Activated T-cell treated with anti-CD3 and anti-CD28 coated beads, Interleukin-2, amount 50 U/mL, for 4 hours (primary cell): Measurements from ENCODE around the gene MRPL28. TPM values are rescaled to one million over a fixed set of nuclear protein-coding genes. Genes with fewer than 3 reads are reported as not detected.
"Not testable (repeated sequence)": the region's sequence is repeated elsewhere in the genome, so short reads cannot be mapped to it uniquely, and the experiment has no call there.

Source experiments
- ATAC-seq, 2 donors: fragments of 200-7000 bp; cut with Tn5 transposase; one replicate each; pipeline ENCODE4 v1.10.0; 2021
- DNase-seq: peaks from one replicate; pipeline ENCODE4 v3.0.0-alpha.2; 2020
- H3K27me3 Mint-ChIP-seq: one replicate; pipeline ENCODE4 v1.8.0; 2021; ENCODE audit warnings: low read depth, mixed read lengths
- H3K36me3 Mint-ChIP-seq: one replicate; pipeline ENCODE4 v1.8.0; 2022; ENCODE audit warnings: mixed read lengths; ENCODE audit not compliant: insufficient read depth
- H3K4me1 Mint-ChIP-seq: one replicate; pipeline ENCODE4 v1.8.0; 2021; ENCODE audit warnings: low read depth, mixed read lengths
- H3K4me3 Mint-ChIP-seq: one replicate; pipeline ENCODE4 v1.8.0; 2021; ENCODE audit warnings: mild to moderate bottlenecking, moderate library complexity, mixed read lengths
- H3K9me3 Mint-ChIP-seq: one replicate; pipeline ENCODE4 v1.8.0; 2021; ENCODE audit warnings: mixed read lengths
- total RNA-seq, 3 donors: library from RNA; stranded (reverse); gene quantifications; one replicate each; pipeline ENCODE4 v1.2.1, GENCODE V29; 2021

Gene MRPL28
- total RNA-seq, 3 donors from 2014 or later, result 124 to 136 (median 128) TPM

DNA sequence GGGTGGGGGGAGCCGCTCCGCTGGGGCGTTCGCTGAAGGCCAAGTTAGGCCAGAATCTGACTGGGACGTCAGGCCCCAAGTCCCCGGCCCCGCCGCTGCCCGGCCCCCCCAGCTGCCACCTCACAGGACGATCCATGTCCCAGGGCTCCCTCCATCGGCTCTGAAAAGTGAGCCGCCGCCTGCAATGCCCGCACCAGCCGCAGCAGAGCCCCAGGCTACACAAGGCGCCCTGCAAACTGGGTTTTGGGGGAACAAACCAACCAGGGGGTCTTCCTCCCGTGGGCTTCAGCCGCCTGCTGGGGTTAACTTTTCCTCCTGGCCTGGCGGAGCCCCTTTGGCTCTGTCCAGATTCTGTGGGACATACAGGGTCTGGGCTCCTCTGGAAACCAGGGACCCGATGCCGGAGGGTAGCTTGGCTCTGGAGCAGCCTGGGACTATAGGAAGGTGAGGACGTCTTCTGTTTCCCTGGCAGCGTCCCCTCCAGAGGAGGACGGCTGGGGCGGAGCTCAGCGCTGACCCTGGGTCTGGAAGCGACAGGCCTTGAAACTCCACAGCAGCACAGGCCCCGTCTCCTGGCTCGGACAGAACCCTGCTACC lies 27.5 kb upstream of the MRPL28 start:
- H3K36me3 Mint-ChIP-seq, result no peaks in the 10 kb centered on the region
- ATAC-seq (no peak), DNase-seq (no peak)
- H3K4me1 Mint-ChIP-seq, result peaks cover 22% of the 10 kb centered on the region
- peak overlapping the region; percentile 67 for H3K4me3 Mint-ChIP-seq
- no peaks in the 10 kb centered on the region for H3K9me3 Mint-ChIP-seq
- no peaks in the 10 kb centered on the region for H3K27me3 Mint-ChIP-seq

DNA sequence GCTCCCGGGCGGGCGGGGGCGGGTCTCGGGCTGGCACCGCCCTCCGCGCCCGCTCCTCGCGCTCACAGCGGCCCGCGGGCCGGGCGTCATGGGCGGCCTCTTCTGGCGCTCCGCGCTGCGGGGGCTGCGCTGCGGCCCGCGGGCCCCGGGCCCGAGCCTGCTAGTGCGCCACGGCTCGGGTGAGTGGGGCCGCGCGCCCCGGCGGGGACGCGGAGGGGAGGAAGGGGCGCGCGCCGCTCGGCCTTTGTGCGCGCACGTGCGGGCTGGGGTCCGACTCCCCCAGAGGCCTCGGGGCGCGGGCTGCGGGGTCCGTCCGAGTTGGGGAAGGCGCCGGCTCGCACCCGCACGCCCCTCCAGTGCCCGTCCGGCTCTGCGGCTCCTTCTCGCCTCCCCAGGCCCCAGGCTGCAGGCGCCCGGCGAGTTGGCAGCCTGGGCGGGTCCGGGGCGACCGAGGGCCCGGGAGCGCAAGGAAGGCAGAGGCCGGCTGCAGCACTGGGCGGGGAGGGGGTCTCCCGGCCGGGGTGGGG lies 26.9 kb upstream of the MRPL28 start, which contains the start of gene NME4:
Gene NME4, plus strand, starts transcription at position 65 of the 527 bp plus-strand sequence. Its CDS starts 24 bp downstream, at position 89.
- ATAC-seq, result peak; percentile 14 to 24

DNA sequence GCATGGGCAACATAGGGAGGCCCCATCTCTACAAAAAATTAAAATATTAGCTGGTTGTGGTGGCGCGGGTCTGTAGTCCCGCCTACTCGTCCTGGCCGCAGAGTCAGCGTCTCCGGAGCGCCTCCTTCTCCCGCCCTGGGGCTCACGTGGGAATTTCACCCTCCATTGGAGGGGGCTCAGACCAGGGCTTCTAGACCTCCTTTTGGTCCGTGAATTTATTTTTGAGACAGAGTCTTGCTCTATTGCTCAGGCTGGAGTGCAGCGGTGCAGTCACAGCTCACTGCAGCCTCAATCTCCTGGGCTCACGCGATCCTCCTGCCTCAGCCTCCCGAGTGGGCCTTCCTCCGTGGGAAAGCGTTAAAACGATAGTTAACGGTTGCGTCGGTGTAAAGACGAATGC lies 26.3 kb upstream of the MRPL28 start:
- ATAC-seq (no peak), DNase-seq (no peak)
- Mint-ChIP-seq H3K4me1 (peaks cover 32% of the 10 kb centered on the region), H3K9me3 (no peaks in the 10 kb centered on the region), H3K27me3 (no peaks in the 10 kb centered on the region), H3K4me3 (peak overlapping the region; percentile 80), H3K36me3 (no peaks in the 10 kb centered on the region)

More for the DNA sequence above, 26.9 kb upstream of the MRPL28 start, which contains the start of gene NME4:
- Mint-ChIP-seq H3K4me1 (peaks cover 27% of the 10 kb centered on the region), H3K4me3 (peak within 1 kb of the TSS; percentile 80), H3K36me3 (no peaks in the 10 kb centered on the region), H3K27me3 (no peaks in the 10 kb centered on the region), H3K9me3 (no peaks in the 10 kb centered on the region)
- no peak for DNase-seq

DNA sequence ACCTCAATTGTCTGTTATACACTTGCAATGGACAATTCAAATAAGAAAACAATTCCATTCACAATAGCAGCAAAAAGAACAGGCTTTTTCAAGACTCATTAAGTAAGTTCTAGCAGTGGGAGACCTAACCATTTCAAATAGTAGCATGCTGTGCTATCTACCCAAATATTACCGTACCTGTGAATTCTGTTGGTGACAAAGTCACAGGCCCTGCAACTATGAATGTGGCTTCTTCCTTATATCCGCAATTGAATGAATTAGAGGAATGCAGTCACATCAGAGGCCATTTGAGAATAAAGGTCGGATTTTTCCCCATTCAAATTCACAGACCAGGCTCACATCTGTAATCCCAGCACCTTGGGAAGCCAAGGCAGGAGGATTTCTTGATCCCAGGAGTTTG lies 25.9 kb upstream of the MRPL28 start:
- Mint-ChIP-seq H3K4me1 (peaks cover 32% of the 10 kb centered on the region), H3K27me3 (no peaks in the 10 kb centered on the region), H3K4me3 (peak overlapping the region; percentile 80), H3K36me3 (no peaks in the 10 kb centered on the region), H3K9me3 (no peaks in the 10 kb centered on the region)
- DNase-seq (no peak), ATAC-seq (no peak)

DNA sequence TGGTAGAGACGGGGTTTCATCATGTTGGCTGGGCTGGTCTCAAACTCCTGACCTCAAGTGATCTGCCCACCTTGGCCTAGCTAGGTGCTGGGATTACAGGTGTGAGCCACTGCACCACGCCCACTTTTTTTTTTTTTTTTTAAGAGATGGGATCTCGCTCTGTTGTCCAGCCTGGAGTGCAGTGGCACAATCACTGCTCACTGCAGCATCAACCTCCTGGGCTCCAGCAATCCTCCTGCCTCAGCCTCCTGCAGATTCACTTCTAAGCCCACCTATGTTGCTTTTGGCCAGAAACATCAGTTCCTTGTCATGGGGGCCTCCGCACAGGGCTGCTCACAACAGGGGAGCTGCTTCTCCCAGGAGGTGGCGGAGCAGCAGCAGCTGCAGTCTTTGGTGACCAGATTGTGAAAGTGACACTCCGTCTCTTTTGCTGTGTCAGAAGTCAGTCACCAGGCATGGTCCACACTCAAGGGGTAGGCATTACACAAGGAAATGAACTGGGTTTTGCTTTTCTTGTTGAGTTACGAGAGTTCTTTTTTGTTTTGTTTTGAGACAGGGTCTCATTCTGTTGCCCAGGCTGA lies 22.2 kb upstream of the MRPL28 start:
- Mint-ChIP-seq H3K27me3 (no peaks in the 10 kb centered on the region), H3K4me3 (no peak overlapping the region)
- peak in 1 of 2 donors; percentile 51 for ATAC-seq

DNA sequence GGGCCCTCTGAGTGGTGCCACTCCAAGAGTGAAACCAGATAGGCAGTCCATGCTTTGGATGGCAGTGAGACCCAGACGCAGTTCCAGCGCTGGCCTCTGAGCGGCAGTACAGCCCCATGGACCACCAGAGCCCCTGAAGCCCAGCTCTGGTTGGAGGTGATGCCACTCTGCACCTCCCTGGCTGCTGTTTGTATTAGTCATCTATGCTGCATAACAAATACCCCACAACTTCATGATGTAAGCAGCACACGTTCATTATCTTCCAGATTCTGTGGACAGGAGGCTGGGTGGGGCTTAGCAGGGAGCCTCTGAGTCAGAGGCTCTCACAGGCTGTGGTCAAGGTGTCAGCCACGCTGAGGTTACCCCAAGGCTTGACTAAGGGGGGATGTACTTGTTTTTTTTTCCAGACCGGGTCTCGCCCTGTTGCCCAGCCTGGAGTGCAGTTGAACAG lies 21.6 kb upstream of the MRPL28 start:
- Mint-ChIP-seq H3K27me3 (no peaks in the 10 kb centered on the region), H3K9me3 (no peaks in the 10 kb centered on the region), H3K4me1 (peaks cover 20% of the 10 kb centered on the region), H3K36me3 (no peaks in the 10 kb centered on the region), H3K4me3 (no peak overlapping the region)
- DNase-seq (peak; percentile 77), ATAC-seq (peak; percentile 96 to 97)

More for the DNA sequence above, 22.2 kb upstream of the MRPL28 start:
- Mint-ChIP-seq H3K9me3 (no peaks in the 10 kb centered on the region), H3K36me3 (no peaks in the 10 kb centered on the region), H3K4me1 (peaks cover 20% of the 10 kb centered on the region)
- no peak for DNase-seq

DNA sequence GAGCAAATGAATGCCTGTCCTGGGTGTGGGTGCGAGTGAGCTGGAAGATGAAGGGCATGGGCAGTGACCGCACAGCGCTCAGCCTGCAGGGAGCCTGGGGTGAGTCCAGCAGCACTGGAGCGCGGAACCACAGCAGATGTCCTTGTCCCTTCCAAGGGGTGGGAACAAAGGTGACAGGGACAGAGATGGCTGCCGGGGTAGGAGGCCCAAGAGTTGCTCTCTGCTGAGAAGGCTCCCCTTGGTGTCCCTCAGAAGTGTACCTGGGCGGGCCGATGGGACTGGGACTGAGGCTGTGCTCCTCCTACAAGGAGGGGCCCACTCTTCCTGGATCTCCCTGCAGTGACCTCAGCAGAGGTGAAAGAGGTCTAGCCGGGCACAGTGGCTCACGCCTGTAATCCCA lies 19.0 kb upstream of the MRPL28 start:
- H3K4me1 Mint-ChIP-seq, result peaks cover 13% of the 10 kb centered on the region
- no peaks in the 10 kb centered on the region for H3K36me3 Mint-ChIP-seq
- no peak for ATAC-seq
- no peaks in the 10 kb centered on the region for H3K27me3 Mint-ChIP-seq
- no peaks in the 10 kb centered on the region for H3K9me3 Mint-ChIP-seq
- no peak for DNase-seq
- H3K4me3 Mint-ChIP-seq, result no peak overlapping the region

DNA sequence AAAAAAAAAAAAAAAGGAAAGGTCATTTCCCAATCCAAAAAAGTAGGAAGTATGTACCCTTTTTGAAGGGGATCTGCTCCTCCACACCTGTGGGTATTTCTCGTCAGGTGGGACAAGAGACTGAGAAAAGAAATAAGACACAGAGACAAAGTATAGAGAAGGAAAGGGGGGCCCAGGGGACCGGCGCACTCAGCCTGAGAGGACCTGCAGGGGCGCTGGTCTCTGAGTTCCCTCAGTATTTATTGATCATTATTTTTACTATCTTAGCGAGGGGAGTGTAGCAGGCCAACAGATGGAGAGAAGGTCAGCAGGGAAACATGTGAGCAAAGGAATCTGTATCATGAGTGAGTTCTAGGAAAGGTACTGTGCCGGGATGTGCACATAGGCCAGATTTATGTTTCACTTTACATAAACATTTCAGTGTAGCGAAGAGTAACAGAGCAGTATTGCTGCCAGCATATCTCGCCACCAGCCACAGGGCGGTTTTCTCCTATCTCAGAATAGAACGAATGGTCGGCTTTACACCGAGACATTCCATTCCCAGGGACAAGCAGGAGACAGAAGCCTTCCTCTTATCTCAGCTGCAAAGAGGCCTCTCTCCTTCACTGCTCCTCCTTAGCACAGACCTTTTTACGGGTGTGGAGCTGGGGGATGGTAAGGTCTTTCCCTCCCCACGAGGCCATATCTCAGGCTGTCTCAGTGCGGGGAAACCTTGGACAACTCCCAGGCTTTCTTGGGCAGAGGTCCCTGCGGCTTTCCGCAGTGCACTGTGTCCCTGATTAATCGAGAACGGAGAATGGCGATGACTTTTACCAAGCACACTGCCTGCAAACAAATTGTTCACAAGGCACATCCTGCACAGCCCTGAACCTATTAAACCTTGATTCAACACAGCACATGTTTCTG lies 17.7 kb upstream of the MRPL28 start:
- H3K4me3 Mint-ChIP-seq, H3K27me3 Mint-ChIP-seq, DNase-seq, ATAC-seq, H3K9me3 Mint-ChIP-seq, H3K36me3 Mint-ChIP-seq: not testable (repeated sequence)
- H3K4me1 Mint-ChIP-seq, result peaks cover 23% of the 10 kb centered on the region

DNA sequence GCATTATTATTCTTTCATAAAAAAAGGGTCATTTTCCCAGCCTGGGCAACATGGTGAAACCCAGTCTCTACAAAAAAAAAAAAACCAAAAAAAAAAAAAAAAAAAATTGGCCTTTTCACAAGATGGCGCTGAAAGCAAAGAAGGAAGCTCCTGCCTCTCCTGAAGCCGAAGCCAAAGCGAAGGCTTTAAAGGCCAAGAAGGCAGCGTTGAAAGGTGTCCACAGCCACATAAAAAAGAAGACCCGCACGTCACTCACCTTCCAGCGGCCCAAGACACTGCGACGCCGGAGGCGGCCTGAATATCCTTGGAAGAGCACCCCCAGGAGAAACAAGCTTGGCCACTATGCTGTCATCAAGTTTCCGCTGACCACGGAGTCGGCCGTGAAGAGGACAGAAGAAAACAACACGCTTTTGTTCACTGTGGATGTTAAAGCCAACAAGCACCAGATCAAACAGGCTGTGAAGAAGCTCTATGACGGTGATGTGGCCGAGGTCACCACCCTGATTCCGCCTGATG lies 16.4 kb upstream of the MRPL28 start:
- Mint-ChIP-seq H3K27me3 (no peaks in the 10 kb centered on the region), H3K4me1 (peaks cover 20% of the 10 kb centered on the region), H3K4me3 (no peak overlapping the region), H3K9me3 (no peaks in the 10 kb centered on the region), H3K36me3 (no peaks in the 10 kb centered on the region)
- ATAC-seq (no peak), DNase-seq (no peak)

DNA sequence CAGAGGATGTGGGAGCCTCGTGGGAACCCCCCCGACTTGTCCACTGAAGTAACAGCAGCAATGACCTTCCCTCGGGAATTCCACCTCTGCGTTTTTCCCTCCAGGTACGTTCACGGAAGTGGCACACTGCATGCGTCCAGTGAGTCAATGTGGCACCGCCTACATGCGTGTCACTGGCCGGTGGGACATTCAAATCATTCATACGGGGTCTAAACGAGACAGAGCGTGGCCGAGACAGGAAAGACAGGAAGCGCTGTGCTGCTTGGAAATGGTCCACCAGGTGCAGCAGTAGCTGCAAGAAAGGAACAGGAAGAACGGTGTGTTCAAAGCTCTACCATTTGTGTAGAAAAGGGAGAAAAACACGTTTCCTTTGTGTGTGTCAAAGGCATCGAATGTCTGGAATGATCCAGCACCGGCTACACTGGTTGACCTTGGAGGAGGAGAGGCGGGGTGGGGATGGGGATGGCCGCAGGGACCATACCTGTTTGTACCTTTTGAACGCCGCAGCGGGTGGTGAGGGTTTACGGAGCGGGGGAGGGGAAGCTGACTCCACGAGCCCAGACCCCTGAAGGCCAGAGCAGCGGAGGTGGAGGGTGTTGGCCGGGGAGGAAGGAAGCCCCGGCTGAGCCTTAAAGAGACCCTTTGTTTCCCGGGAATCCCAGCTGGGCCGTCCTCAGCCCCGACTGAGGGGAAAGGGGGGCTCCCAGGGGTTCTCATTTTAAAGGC lies 13.2 kb upstream of the MRPL28 start:
- DNase-seq (peak; percentile 37), ATAC-seq (peak; percentile 17 to 30)
- Mint-ChIP-seq H3K9me3 (no peaks in the 10 kb centered on the region), H3K4me1 (peaks cover 29% of the 10 kb centered on the region), H3K27me3 (no peaks in the 10 kb centered on the region), H3K36me3 (no peaks in the 10 kb centered on the region), H3K4me3 (peak overlapping the region; percentile 83)

DNA sequence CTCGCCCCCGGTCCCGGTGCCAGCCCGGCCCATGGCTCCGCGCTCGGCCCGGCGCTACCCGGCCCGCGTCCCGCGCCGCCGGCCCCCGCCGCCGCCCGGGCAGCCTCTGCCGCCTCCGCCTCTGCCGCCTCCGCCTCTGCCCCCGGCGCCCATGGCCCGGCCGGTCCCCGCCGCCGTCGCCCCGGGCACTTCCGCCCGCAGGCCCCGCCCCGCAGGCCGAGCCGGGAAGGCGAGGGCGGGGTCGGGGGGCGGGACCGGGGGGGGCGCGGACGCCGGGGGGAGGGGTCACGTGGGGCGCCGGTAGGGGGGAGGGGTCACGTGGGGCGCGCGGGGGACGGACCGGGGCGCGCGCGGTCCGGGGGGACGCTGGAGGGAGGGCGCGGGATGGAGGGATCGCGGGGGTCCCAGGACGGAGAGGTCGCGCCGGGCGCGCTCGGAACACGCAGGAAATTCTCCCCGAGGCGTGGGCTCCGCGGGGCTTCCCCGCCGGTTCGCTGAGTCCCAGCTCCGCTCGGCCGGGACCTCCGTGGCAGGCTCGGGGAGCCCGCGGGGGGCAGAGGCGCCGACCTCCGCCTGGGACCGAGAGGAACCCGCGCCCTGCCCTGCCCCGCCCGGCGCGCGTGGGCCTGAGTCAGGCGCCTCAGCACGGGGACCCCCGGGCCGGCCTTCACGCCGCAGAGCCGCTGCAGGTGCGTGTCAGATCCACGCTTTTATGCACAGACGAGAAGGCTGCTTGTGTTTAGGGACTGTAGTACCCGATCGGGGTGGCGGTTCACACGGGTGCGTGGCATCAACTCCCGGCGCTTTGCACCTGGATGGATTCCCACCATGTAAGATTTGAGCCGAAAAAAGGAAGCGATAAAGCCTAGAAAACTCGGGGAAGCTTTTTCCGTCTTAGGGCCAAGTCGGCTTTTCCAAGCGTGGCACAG lies 11.7 kb upstream of the MRPL28 start, which contains the start of gene PGAP6:
Gene PGAP6, minus strand, starts transcription at position 190 of the 929 bp plus-strand sequence. Its CDS starts 157 bp downstream, at position 33.
- no peaks in the 10 kb centered on the region for H3K36me3 Mint-ChIP-seq
- peak; percentile 69 to 74 for ATAC-seq
- H3K4me3 Mint-ChIP-seq, result peak within 1 kb of the TSS; percentile 83
- no peaks in the 10 kb centered on the region for H3K27me3 Mint-ChIP-seq
- H3K4me1 Mint-ChIP-seq, result peaks cover 29% of the 10 kb centered on the region
- no peaks in the 10 kb centered on the region for H3K9me3 Mint-ChIP-seq
- peak; percentile 56 for DNase-seq

DNA sequence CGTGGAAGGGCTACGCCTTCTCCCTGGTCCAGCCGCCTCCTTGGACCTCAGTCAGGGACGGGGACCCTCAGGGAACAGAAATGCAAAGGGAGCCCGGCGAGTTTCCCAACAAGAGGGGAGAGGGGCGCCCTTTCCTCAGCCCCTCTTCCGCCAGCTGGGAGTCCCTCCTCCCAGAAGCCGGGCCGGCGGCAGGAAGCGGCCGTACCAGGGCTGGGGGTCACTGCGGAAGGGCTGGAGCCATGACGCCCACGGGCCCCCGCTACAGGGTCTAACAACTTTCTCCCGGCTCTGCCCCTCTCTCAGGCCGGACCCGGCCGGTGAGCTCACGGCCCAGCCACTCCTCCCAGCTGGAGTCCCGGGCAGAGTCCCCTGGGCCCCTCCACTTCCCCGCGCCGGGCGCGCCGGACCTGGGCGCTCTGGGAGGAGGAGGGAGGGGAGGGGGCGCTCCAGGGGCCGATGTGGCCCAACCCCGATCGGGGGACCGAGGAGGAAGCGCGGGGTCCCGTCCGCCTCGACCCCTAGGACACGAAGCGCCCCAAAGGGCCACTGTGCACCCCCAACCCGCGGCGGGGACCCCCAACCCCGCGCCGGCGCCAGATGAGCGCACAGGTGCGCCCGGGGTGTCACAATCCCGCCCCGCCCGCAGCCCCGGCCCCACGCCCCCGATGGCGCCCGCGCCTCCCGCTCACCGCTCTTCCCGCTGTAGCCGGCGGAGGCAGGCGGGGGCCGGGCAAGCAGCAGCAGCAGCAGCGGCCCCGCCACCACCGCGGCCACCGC lies 10.9 kb upstream of the MRPL28 start:
- Mint-ChIP-seq H3K4me3 (peak overlapping the region; percentile 76), H3K27me3 (no peaks in the 10 kb centered on the region), H3K4me1 (peaks cover 29% of the 10 kb centered on the region), H3K9me3 (no peaks in the 10 kb centered on the region), H3K36me3 (no peaks in the 10 kb centered on the region)
- ATAC-seq (peak; percentile 31 to 46), DNase-seq (no peak)
